ENCODE data around the gene CSK. TPM values are rescaled to one million over a fixed set of nuclear protein-coding genes. Genes with fewer than 3 reads are reported as not detected.

CSK gene
- 34.7 and 53.1 TPM in 2 replicates for polyA plus RNA-seq (2012; rRNA removed)
- 25.5 and 43.5 TPM in 2 replicates for polyA plus RNA-seq (2012; cell fraction: cytosol; rRNA removed)
- polyA plus RNA-seq (2012; cell fraction: nucleus; rRNA removed) = 94.6 and 111 TPM in 2 replicates

- peaks cover 38% of the 10 kb centered on the region for H4K20me1 ChIP-seq (ENCODE audit: insufficient read depth)
- peak within 1 kb of the TSS in 1 of 2 experiments; percentile 76; a peak in 2 of 4 replicates for H3K27ac ChIP-seq (ENCODE audit: low read depth in 2 of 2, low read length in 1 of 2)
- 8% methylated on average over 17 of the region's 74 CpGs for WGBS (ENCODE audit: low lambda C conversion rate)
- H3K9ac ChIP-seq = peak within 1 kb of the TSS; percentile 77
- peak within 1 kb of the TSS; percentile 100 for H3K4me2 ChIP-seq
- peak within 1 kb of the TSS; percentile 85 to 97 for H3K4me3 ChIP-seq (ENCODE audit: low read depth in 2 of 2, low read length in 1 of 2)
- peak; percentile 99 for DNase-seq
- no peaks in the 10 kb centered on the region for H3K9me2 ChIP-seq
- no peaks in the 10 kb centered on the region for H3K9me3 ChIP-seq
- H3F3A ChIP-seq (replicated peaks; ENCODE audit: insufficient read depth) = peaks cover 3% of the 10 kb centered on the region
- H3K27me3 ChIP-seq (ENCODE audit: insufficient read depth) = no peaks in the 10 kb centered on the region
- H3K79me2 ChIP-seq (ENCODE audit: insufficient read depth) = peaks cover 43% of the 10 kb centered on the region
- ChIA-PET POLR2A (interaction anchor here (1.0 to 1.2 kb wide), 2 partner anchors 10 to 169 kb away, joined by 4 to 6 read pairs; no protein-coding TSS in a partner anchor), CTCF (interaction anchor here (0.6 to 24.3 kb wide), 39 partner anchors 8 to 407 kb away, joined by 3 to 1109 read pairs (median 5); partner anchors contain the start of genes CLK3, COX5A, SCAMP5 and ULK3)
- H3K4me1 ChIP-seq (ENCODE audit: control insufficient read depth in 1 of 2, insufficient read depth in 2 of 2, low read depth in 1 of 2, low read length in 1 of 2) = peaks cover 10 to 46% of the 10 kb centered on the region in 2 experiments; a peak in 2 of 4 replicates
- peak within 1 kb of the TSS; percentile 96 for H2AFZ ChIP-seq (ENCODE audit: low read depth)
- H3K36me3 ChIP-seq (replicated peaks in 1 of 2; ENCODE audit: control insufficient read depth in 1 of 2, insufficient read depth in 2 of 2, low read length in 1 of 2) = peaks cover 0 to 10% of the 10 kb centered on the region in 2 experiments
- TF ChIP-seq ZBTB33 (IDR thresholded peaks at IDR 0.05; ENCODE audit: borderline replicate concordance, low read depth) (no peak), MXI1 (IDR thresholded peaks at IDR 0.05; ENCODE audit: low read depth, low read length) (no peak), CTCF (IDR thresholded peaks at IDR 0.05) (peak; percentile 48), SMC3 (IDR thresholded peaks at IDR 0.05; ENCODE audit: low read depth, low read length) (peak; percentile 23; the same call in 1 of the 2 replicates), MEF2A (IDR thresholded peaks at IDR 0.05; ENCODE audit: borderline replicate concordance, low read depth) (no peak), EZH2phosphoT487 (IDR thresholded peaks at IDR 0.05; ENCODE audit: borderline replicate concordance, low read depth) (no peak), FOXJ3 (CRISPR knock-in tag; IDR thresholded peaks at IDR 0.05) (no peak), SIN3A (IDR thresholded peaks at IDR 0.05; ENCODE audit: borderline replicate concordance, low read depth, low read length) (no peak), REST (IDR thresholded peaks at IDR 0.05; ENCODE audit: low read depth, low read length) (no peak), TAF1 (IDR thresholded peaks at IDR 0.05; ENCODE audit: borderline replicate concordance, low read depth, low read length) (no peak), EP300 (IDR thresholded peaks at IDR 0.05; ENCODE audit: borderline replicate concordance in 1 of 2, low read depth in 1 of 2, low read length in 1 of 2) (no peak), RAD21 (IDR thresholded peaks at IDR 0.05; ENCODE audit: low read length) (no peak), GABPA (IDR thresholded peaks at IDR 0.05; ENCODE audit: low read depth) (peak; percentile 17; the same call in 1 of the 2 replicates), NRF1 (IDR thresholded peaks at IDR 0.05; ENCODE audit: low read depth, low read length) (peak; percentile 72), GATA2 (CRISPR knock-in tag; IDR thresholded peaks at IDR 0.05) (no peak), FOSL2 (IDR thresholded peaks at IDR 0.05; ENCODE audit: borderline replicate concordance, low read depth) (no peak), CHD2 (IDR thresholded peaks at IDR 0.05; ENCODE audit: low read length, partially characterized antibody) (peak; percentile 56), MAX (IDR thresholded peaks at IDR 0.05; ENCODE audit: low read depth) (peak; percentile 9; the same call in 1 of the 2 replicates), RFX5 (IDR thresholded peaks at IDR 0.05; ENCODE audit: low read length) (no peak), TCF12 (IDR thresholded peaks at IDR 0.05) (no peak), RCOR1 (IDR thresholded peaks at IDR 0.05; ENCODE audit: low read length) (no peak), POLR2AphosphoS5 (IDR thresholded peaks at IDR 0.05; ENCODE audit: low read depth, low read length) (peak; percentile 43; the same call in 1 of the 2 replicates), USF2 (IDR thresholded peaks at IDR 0.05; ENCODE audit: borderline replicate concordance, low read depth, low read length) (no peak)
Observed at GRCh38 chr15:74781431-74782258, at the start of gene CSK. Gene CSK (plus strand): TSS chr15:74782080. CDS start chr15:74798298, 16,218 bp downstream.
